ENCODE results near the gene IQCM. TPM values are rescaled to one million over a fixed set of nuclear protein-coding genes. Genes with fewer than 3 reads are reported as not detected.

IQCM gene
- total and polyA plus RNA-seq, 11 donors: not detected

GRCh38 chr4:149699642-149700041 lies 116.0 kb downstream of the IQCM start:
- intact Hi-C loops (cut with DNase I): no loop called here
- no peaks in the 10 kb centered on the region for H3K27me3 ChIP-seq
- H3K4me3 ChIP-seq: no peak overlapping the region
- H3K27ac ChIP-seq: no peak overlapping the region
- WGBS, 4 donors: 74 to 86% (median 79%) methylated on average over 2 of the region's 2 CpGs
- ATAC-seq: no peak
- H3K4me1 ChIP-seq: no peaks in the 10 kb centered on the region
- TF ChIP-seq POLR2A (IDR thresholded peaks at IDR 0.05): no peak
- TF ChIP-seq CTCF (IDR thresholded peaks at IDR 0.05): no peak
- DNase-seq: no peak
- H3K9me3 ChIP-seq: peaks cover 0 to 6% (median 0%) of the 10 kb centered on the region in 12 donors
- H3K36me3 ChIP-seq: no peaks in the 10 kb centered on the region

- no peaks in the 10 kb centered on the region for H3K27me3 ChIP-seq
- H3K27ac ChIP-seq: no peak overlapping the region
- DNase-seq: no peak
- H3K9me3 ChIP-seq: peaks cover 0 to 6% (median 0%) of the 10 kb centered on the region in 12 donors
- no peaks in the 10 kb centered on the region for H3K4me1 ChIP-seq
- intact Hi-C loops (cut with DNase I): no loop called here
- no peak for ATAC-seq
- TF ChIP-seq POLR2A (IDR thresholded peaks at IDR 0.05) (no peak), CTCF (IDR thresholded peaks at IDR 0.05) (no peak)
- no peaks in the 10 kb centered on the region for H3K36me3 ChIP-seq
- no peak overlapping the region for H3K4me3 ChIP-seq
- 79 to 88% (median 80%) methylated on average over 3 of the region's 3 CpGs for WGBS, 4 donors
Observed at GRCh38 chr4:149690726-149691125, 124.9 kb downstream of the IQCM start.

- H3K9me3 ChIP-seq: peaks cover 0 to 6% (median 0%) of the 10 kb centered on the region in 12 donors
- no peaks in the 10 kb centered on the region for H3K4me1 ChIP-seq
- no peaks in the 10 kb centered on the region for H3K36me3 ChIP-seq
- H3K27me3 ChIP-seq: no peaks in the 10 kb centered on the region
- no peak overlapping the region for H3K27ac ChIP-seq
- 49 to 54% (median 53%) methylated on average over 2 of the region's 2 CpGs for WGBS, 4 donors
- intact Hi-C loops (cut with DNase I): no loop called here
- ATAC-seq (no peak), DNase-seq (no peak)
- no peak for TF ChIP-seq POLR2A (IDR thresholded peaks at IDR 0.05)
- TF ChIP-seq CTCF (IDR thresholded peaks at IDR 0.05): no peak
- no peak overlapping the region for H3K4me3 ChIP-seq
Observed at GRCh38 chr4:149684516-149684915, 131.1 kb downstream of the IQCM start.

GRCh38 chr4:149676076-149676475 lies 139.6 kb downstream of the IQCM start:
- ATAC-seq: no peak
- TF ChIP-seq CTCF (IDR thresholded peaks at IDR 0.05) (no peak), POLR2A (IDR thresholded peaks at IDR 0.05) (no peak)

More at GRCh38 chr4:149676076-149676475, 139.6 kb downstream of the IQCM start:
- Histone ChIP-seq H3K9me3 (peaks cover 0 to 33% (median 9%) of the 10 kb centered on the region in 12 donors), H3K27me3 (no peaks in the 10 kb centered on the region), H3K4me3 (no peak overlapping the region), H3K27ac (no peak overlapping the region), H3K36me3 (no peaks in the 10 kb centered on the region), H3K4me1 (no peaks in the 10 kb centered on the region)
- intact Hi-C loops (cut with DNase I): no loop called here
- WGBS, 4 donors: 66 to 70% (median 68%) methylated on average over 3 of the region's 3 CpGs
- no peak for DNase-seq

All from heart left ventricle (tissue), 16 donors.